ENCODE data around the gene CAMTA2. TPM values are rescaled to one million over a fixed set of nuclear protein-coding genes. Genes with fewer than 3 reads are reported as not detected.

Gene CAMTA2
- total and polyA plus RNA-seq, 9 of the 15 experiments (the other 6 are each of a cell fraction or from before 2014, with no cell fraction given), result 0.24 to 25.1 (median 6.3) TPM

- peak; percentile 36; the same call in 1 of the 2 replicates for TF ChIP-seq PHF8 (IDR thresholded peaks at IDR 0.05; ENCODE audit: borderline replicate concordance, low read length)
- no peak for TF ChIP-seq ZNF274 (IDR thresholded peaks at IDR 0.05; ENCODE audit: borderline replicate concordance, low read depth, low read length)
- peak; percentile 5 for TF ChIP-seq TAF1 (IDR thresholded peaks at IDR 0.05; ENCODE audit: control insufficient read depth, extremely low read depth, insufficient read depth, low read length, severe bottlenecking)
- peak; percentile 39; the same call in 1 of the 2 replicates for TF ChIP-seq GATAD2B (IDR thresholded peaks at IDR 0.05; ENCODE audit: borderline replicate concordance)
- TF ChIP-seq RREB1 (CRISPR knock-in tag; IDR thresholded peaks at IDR 0.05), result no peak
- no peak for TF ChIP-seq ZNF232 (CRISPR knock-in tag; IDR thresholded peaks at IDR 0.05)
- no peak for TF ChIP-seq NCOA4 (IDR thresholded peaks at IDR 0.05; ENCODE audit: partially characterized antibody)
- TF ChIP-seq, protein P1, sequence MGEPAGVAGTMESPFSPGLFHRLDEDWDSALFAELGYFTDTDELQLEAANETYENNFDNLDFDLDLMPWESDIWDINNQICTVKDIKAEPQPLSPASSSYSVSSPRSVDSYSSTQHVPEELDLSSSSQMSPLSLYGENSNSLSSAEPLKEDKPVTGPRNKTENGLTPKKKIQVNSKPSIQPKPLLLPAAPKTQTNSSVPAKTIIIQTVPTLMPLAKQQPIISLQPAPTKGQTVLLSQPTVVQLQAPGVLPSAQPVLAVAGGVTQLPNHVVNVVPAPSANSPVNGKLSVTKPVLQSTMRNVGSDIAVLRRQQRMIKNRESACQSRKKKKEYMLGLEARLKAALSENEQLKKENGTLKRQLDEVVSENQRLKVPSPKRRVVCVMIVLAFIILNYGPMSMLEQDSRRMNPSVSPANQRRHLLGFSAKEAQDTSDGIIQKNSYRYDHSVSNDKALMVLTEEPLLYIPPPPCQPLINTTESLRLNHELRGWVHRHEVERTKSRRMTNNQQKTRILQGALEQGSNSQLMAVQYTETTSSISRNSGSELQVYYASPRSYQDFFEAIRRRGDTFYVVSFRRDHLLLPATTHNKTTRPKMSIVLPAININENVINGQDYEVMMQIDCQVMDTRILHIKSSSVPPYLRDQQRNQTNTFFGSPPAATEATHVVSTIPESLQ (CRISPR knock-in tag; IDR thresholded peaks at IDR 0.05), result no peak
- TF ChIP-seq, protein P2, sequence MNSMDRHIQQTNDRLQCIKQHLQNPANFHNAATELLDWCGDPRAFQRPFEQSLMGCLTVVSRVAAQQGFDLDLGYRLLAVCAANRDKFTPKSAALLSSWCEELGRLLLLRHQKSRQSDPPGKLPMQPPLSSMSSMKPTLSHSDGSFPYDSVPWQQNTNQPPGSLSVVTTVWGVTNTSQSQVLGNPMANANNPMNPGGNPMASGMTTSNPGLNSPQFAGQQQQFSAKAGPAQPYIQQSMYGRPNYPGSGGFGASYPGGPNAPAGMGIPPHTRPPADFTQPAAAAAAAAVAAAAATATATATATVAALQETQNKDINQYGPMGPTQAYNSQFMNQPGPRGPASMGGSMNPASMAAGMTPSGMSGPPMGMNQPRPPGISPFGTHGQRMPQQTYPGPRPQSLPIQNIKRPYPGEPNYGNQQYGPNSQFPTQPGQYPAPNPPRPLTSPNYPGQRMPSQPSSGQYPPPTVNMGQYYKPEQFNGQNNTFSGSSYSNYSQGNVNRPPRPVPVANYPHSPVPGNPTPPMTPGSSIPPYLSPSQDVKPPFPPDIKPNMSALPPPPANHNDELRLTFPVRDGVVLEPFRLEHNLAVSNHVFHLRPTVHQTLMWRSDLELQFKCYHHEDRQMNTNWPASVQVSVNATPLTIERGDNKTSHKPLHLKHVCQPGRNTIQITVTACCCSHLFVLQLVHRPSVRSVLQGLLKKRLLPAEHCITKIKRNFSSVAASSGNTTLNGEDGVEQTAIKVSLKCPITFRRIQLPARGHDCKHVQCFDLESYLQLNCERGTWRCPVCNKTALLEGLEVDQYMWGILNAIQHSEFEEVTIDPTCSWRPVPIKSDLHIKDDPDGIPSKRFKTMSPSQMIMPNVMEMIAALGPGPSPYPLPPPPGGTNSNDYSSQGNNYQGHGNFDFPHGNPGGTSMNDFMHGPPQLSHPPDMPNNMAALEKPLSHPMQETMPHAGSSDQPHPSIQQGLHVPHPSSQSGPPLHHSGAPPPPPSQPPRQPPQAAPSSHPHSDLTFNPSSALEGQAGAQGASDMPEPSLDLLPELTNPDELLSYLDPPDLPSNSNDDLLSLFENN (IDR thresholded peaks at IDR 0.05; ENCODE audit: low read depth in 2 of 2, low read length in 2 of 2), result no peak
- no peak for TF ChIP-seq NCOA2 (IDR thresholded peaks at IDR 0.05; ENCODE audit: partially characterized antibody in 2 of 2)
- no peak for TF ChIP-seq RFX5 (IDR thresholded peaks at IDR 0.05; ENCODE audit: low read depth, low read length)
- TF ChIP-seq, protein P3, sequence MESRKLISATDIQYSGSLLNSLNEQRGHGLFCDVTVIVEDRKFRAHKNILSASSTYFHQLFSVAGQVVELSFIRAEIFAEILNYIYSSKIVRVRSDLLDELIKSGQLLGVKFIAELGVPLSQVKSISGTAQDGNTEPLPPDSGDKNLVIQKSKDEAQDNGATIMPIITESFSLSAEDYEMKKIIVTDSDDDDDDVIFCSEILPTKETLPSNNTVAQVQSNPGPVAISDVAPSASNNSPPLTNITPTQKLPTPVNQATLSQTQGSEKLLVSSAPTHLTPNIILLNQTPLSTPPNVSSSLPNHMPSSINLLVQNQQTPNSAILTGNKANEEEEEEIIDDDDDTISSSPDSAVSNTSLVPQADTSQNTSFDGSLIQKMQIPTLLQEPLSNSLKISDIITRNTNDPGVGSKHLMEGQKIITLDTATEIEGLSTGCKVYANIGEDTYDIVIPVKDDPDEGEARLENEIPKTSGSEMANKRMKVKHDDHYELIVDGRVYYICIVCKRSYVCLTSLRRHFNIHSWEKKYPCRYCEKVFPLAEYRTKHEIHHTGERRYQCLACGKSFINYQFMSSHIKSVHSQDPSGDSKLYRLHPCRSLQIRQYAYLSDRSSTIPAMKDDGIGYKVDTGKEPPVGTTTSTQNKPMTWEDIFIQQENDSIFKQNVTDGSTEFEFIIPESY (CRISPR knock-in tag; IDR thresholded peaks at IDR 0.05), result no peak
- no peak for TF ChIP-seq NELFE (IDR thresholded peaks at IDR 0.05; ENCODE audit: insufficient read depth, insufficient read length)
- TF ChIP-seq ZNF644 (tag; IDR thresholded peaks at IDR 0.05; ENCODE audit: low read depth), result no peak
Measured at GRCh38 chr17:4948931-4949320, 38.5 kb downstream of the CAMTA2 start (continued).
